SU-DHL-6 (cell line): ENCODE results near the gene RNF14.
A peak's percentile ranks its signal among the peaks of the same experiment; 100 is the strongest.

Source experiments
- H2AFZ ChIP-seq: fragments of 200-600 bp; sonication (generic); 2 replicates; pipeline ENCODE4 v1.6.1; 2014; ENCODE audit warnings: low read depth, mild to moderate bottlenecking, moderate library complexity, mixed read lengths, antibody characterized with exemption, low read length; ENCODE audit not compliant: severe bottlenecking
- H3F3A ChIP-seq: fragments of 200-600 bp; shearing (Covaris generic); 2 replicates; pipeline ENCODE4 v1.6.0; 2016; ENCODE audit warnings: antibody characterized with exemption, mild to moderate bottlenecking; ENCODE audit not compliant: insufficient read depth
- H3K27ac ChIP-seq: fragments of 200-600 bp; sonication (generic); 2 replicates; pipeline ENCODE4 v1.5.1; 2016; ENCODE audit warnings: low read depth, mild to moderate bottlenecking, low read length, moderate library complexity, mixed read lengths
- H3K27me3 ChIP-seq: fragments of 200-600 bp; sonication (generic), shearing (Covaris generic); 2 replicates; pipeline ENCODE4 v1.6.0; 2014; ENCODE audit warnings: mild to moderate bottlenecking, low read length
- H3K36me3 ChIP-seq: fragments of 200-600 bp; sonication (generic); 2 replicates; pipeline ENCODE4 v1.6.1; 2014; ENCODE audit warnings: mild to moderate bottlenecking, low read length, mixed read lengths
- H3K4me2 ChIP-seq: fragments of 300-600, 200-600 bp; shearing (Covaris generic), sonication (generic); 2 replicates; pipeline ENCODE4 v1.6.0; 2014; ENCODE audit warnings: low read length, low read depth, mild to moderate bottlenecking; ENCODE audit not compliant: poor library complexity, severe bottlenecking
- H3K4me3 ChIP-seq: fragments of 200-600 bp; sonication (generic); 2 replicates; pipeline ENCODE4 v1.5.1; 2014; ENCODE audit warnings: antibody characterized with exemption, low read length, mild to moderate bottlenecking, mixed read lengths; ENCODE audit not compliant: insufficient read depth, poor library complexity, severe bottlenecking
- H3K79me2 ChIP-seq: fragments of 200-600 bp; sonication (generic); 2 replicates; pipeline ENCODE4 v1.6.1; 2014; ENCODE audit warnings: mild to moderate bottlenecking, low read length, moderate library complexity; ENCODE audit not compliant: insufficient read depth
- H3K9ac ChIP-seq: fragments of 200-600 bp; sonication (generic); 2 replicates; pipeline ENCODE4 v1.7.0; 2014; ENCODE audit warnings: mild to moderate bottlenecking, low read length
- H3K9me2 ChIP-seq: fragments of 200-600 bp; sonication (generic); replicated peaks from 2 replicates; pipeline ENCODE4 v1.6.1; 2014; ENCODE audit warnings: low read length; ENCODE audit not compliant: insufficient read depth
- H3K9me3 ChIP-seq: fragments of 200-600 bp; sonication (generic); 2 replicates; pipeline ENCODE4 v1.6.1; 2014; ENCODE audit warnings: low read length, mixed read lengths; ENCODE audit not compliant: insufficient read depth
- H4K20me1 ChIP-seq: fragments of 200-600 bp; sonication (generic); 2 replicates; pipeline ENCODE4 v1.6.1; 2014; ENCODE audit warnings: low read depth, mild to moderate bottlenecking, antibody characterized with exemption, low read length, moderate library complexity, mixed read lengths
- CTCF ChIP-seq: fragments of 200-600 bp; sonication (generic); IDR thresholded peaks from one replicate; pipeline ENCODE4 v1.5.1; 2017; ENCODE audit warnings: antibody characterized with exemption, mild to moderate bottlenecking, low read length, moderate library complexity; ENCODE audit not compliant: insufficient read depth, poor library complexity, severe bottlenecking
- EZH2phosphoT487 ChIP-seq: fragments of 200-600 bp; sonication (generic), shearing (Covaris generic); conservative IDR thresholded peaks from 2 replicates; pipeline ENCODE4 v1.6.1; 2018; ENCODE audit warnings: mild to moderate bottlenecking, antibody characterized with exemption, low read length, moderate library complexity, mixed read lengths

Gene RNF14

GRCh38 chr5:142015781-142016533, 47.1 kb downstream of the RNF14 start:
- H2AFZ ChIP-seq = no peak overlapping the region
- TF ChIP-seq CTCF = no peak
- TF ChIP-seq EZH2phosphoT487 = no peak
- H3F3A ChIP-seq = no peaks in the 10 kb centered on the region
- no peaks in the 10 kb centered on the region for H3K9me2 ChIP-seq
- no peak overlapping the region for H3K4me2 ChIP-seq
- no peaks in the 10 kb centered on the region for H3K36me3 ChIP-seq
- no peaks in the 10 kb centered on the region for H3K27me3 ChIP-seq
- no peaks in the 10 kb centered on the region for H4K20me1 ChIP-seq
- H3K9ac ChIP-seq = no peak overlapping the region
- H3K27ac ChIP-seq = no peak overlapping the region
- no peaks in the 10 kb centered on the region for H3K79me2 ChIP-seq
- no peaks in the 10 kb centered on the region for H3K9me3 ChIP-seq
- no peak overlapping the region for H3K4me3 ChIP-seq

- Histone ChIP-seq H3K27me3 (no peaks in the 10 kb centered on the region), H2AFZ (no peak overlapping the region)
Measured at GRCh38 chr5:142016556-142016955, 47.7 kb downstream of the RNF14 start.

GRCh38 chr5:142017832-142018427, 49.0 kb downstream of the RNF14 start:
- no peak overlapping the region for H3K9ac ChIP-seq
- H3K27me3 ChIP-seq = no peaks in the 10 kb centered on the region
- no peaks in the 10 kb centered on the region for H3K9me2 ChIP-seq
- TF ChIP-seq CTCF (no peak), EZH2phosphoT487 (0 out of 2 replicates have a peak, but pooled peaks have one; percentile 86)
- H3K36me3 ChIP-seq = no peaks in the 10 kb centered on the region
- no peaks in the 10 kb centered on the region for H3F3A ChIP-seq
- no peak overlapping the region for H3K27ac ChIP-seq
- no peaks in the 10 kb centered on the region for H3K79me2 ChIP-seq
- no peaks in the 10 kb centered on the region for H3K9me3 ChIP-seq
- no peak overlapping the region for H3K4me2 ChIP-seq
- H4K20me1 ChIP-seq = no peaks in the 10 kb centered on the region
- H3K4me3 ChIP-seq = no peak overlapping the region
- H2AFZ ChIP-seq = no peak overlapping the region

More at GRCh38 chr5:142016556-142016955, 47.7 kb downstream of the RNF14 start:
- Histone ChIP-seq H3K4me3 (no peak overlapping the region), H3K9ac (no peak overlapping the region), H3K4me2 (no peak overlapping the region), H4K20me1 (no peaks in the 10 kb centered on the region), H3K79me2 (no peaks in the 10 kb centered on the region), H3K27ac (no peak overlapping the region), H3K9me3 (no peaks in the 10 kb centered on the region), H3F3A (no peaks in the 10 kb centered on the region), H3K9me2 (no peaks in the 10 kb centered on the region), H3K36me3 (no peaks in the 10 kb centered on the region)
- TF ChIP-seq CTCF (no peak), EZH2phosphoT487 (no peak)
